ENCODE data around the gene SH3PXD2A. TPM values are rescaled to one million over a fixed set of nuclear protein-coding genes. Genes with fewer than 3 reads are reported as not detected.
"Not testable (repeated sequence)": the region's sequence is repeated elsewhere in the genome, so short reads cannot be mapped to it uniquely, and the experiment has no call there.

Gene SH3PXD2A
- total RNA-seq, 2 donors from 2014 or later: 62.6 to 93.6 TPM

GRCh38 chr10:103640436-103641181 lies 214.8 kb downstream of the SH3PXD2A start:
- intact Hi-C loops (cut with DNase I): no loop called here
- no peak for DNase-seq (ENCODE audit: low spot score)

- DNase-seq (ENCODE audit: low spot score): no peak
- intact Hi-C loops (cut with DNase I): no loop called here
Observed at GRCh38 chr10:103638948-103639347, 216.4 kb downstream of the SH3PXD2A start.

GRCh38 chr10:103637927-103638557 lies 217.3 kb downstream of the SH3PXD2A start:
- DNase-seq (ENCODE audit: low spot score): peak; percentile 96
- intact Hi-C loops (cut with DNase I): no loop called here

GRCh38 chr10:103637011-103637410 lies 218.4 kb downstream of the SH3PXD2A start:
- intact Hi-C loops (cut with DNase I): no loop called here
- DNase-seq (ENCODE audit: low spot score): no peak

- intact Hi-C loops (cut with DNase I): no loop called here
- DNase-seq (ENCODE audit: low spot score): no peak
Observed at GRCh38 chr10:103636492-103636891, 218.9 kb downstream of the SH3PXD2A start.

- intact Hi-C loops (cut with DNase I): no loop called here
- DNase-seq (ENCODE audit: low spot score): no peak
Observed at GRCh38 chr10:103635580-103635979, 219.8 kb downstream of the SH3PXD2A start.

- intact Hi-C loops (cut with DNase I): no loop called here
- DNase-seq (ENCODE audit: low spot score): no peak
Observed at GRCh38 chr10:103633846-103634245, 221.5 kb downstream of the SH3PXD2A start.

GRCh38 chr10:103632871-103633270 lies 222.5 kb downstream of the SH3PXD2A start:
- intact Hi-C loops (cut with DNase I): not testable (repeated sequence)

GRCh38 chr10:103632247-103632642 lies 223.1 kb downstream of the SH3PXD2A start:
- intact Hi-C loops (cut with DNase I): no loop called here
- no peak for DNase-seq (ENCODE audit: low spot score)

More at GRCh38 chr10:103632871-103633270, 222.5 kb downstream of the SH3PXD2A start:
- not testable (repeated sequence) for DNase-seq (ENCODE audit: low spot score)

- intact Hi-C loops (cut with DNase I): no loop called here
- DNase-seq (ENCODE audit: low spot score): no peak
Observed at GRCh38 chr10:103630156-103630555, 225.2 kb downstream of the SH3PXD2A start.

- DNase-seq (ENCODE audit: low spot score): no peak
- intact Hi-C loops (cut with DNase I): no loop called here
Observed at GRCh38 chr10:103629581-103629980, 225.8 kb downstream of the SH3PXD2A start.

- intact Hi-C loops (cut with DNase I): no loop called here
- no peak for DNase-seq (ENCODE audit: low spot score)
Observed at GRCh38 chr10:103627893-103628292, 227.5 kb downstream of the SH3PXD2A start.

- intact Hi-C loops (cut with DNase I): no loop called here
- DNase-seq (ENCODE audit: low spot score): no peak
Observed at GRCh38 chr10:103627111-103627892, 228.1 kb downstream of the SH3PXD2A start.

- intact Hi-C loops (cut with DNase I): no loop called here
Observed at GRCh38 chr10:103626178-103626577, 229.2 kb downstream of the SH3PXD2A start.

GRCh38 chr10:103622935-103623574 lies 232.3 kb downstream of the SH3PXD2A start:
- intact Hi-C loops (cut with DNase I): no loop called here
- DNase-seq (ENCODE audit: low spot score): no peak

More at GRCh38 chr10:103626178-103626577, 229.2 kb downstream of the SH3PXD2A start:
- no peak for DNase-seq (ENCODE audit: low spot score)

GRCh38 chr10:103622286-103622685 lies 233.1 kb downstream of the SH3PXD2A start:
- intact Hi-C loops (cut with DNase I): no loop called here
- no peak for DNase-seq (ENCODE audit: low spot score)

- intact Hi-C loops (cut with DNase I): no loop called here
- no peak for DNase-seq (ENCODE audit: low spot score)
Observed at GRCh38 chr10:103621783-103622125, 233.6 kb downstream of the SH3PXD2A start.

- no peak for DNase-seq (ENCODE audit: low spot score)
- intact Hi-C loops (cut with DNase I): no loop called here
Observed at GRCh38 chr10:103620891-103621782, 234.2 kb downstream of the SH3PXD2A start.

- intact Hi-C loops (cut with DNase I): no loop called here
- no peak for DNase-seq (ENCODE audit: low spot score)
Observed at GRCh38 chr10:103620352-103620740, 235.0 kb downstream of the SH3PXD2A start.
